ENCODE measurements around the gene IGSF8. TPM values are rescaled to one million over a fixed set of nuclear protein-coding genes. Genes with fewer than 3 reads are reported as not detected.

Gene IGSF8
- total RNA-seq, 1 experiment from 2014 or later, result 35.6 TPM

DNA sequence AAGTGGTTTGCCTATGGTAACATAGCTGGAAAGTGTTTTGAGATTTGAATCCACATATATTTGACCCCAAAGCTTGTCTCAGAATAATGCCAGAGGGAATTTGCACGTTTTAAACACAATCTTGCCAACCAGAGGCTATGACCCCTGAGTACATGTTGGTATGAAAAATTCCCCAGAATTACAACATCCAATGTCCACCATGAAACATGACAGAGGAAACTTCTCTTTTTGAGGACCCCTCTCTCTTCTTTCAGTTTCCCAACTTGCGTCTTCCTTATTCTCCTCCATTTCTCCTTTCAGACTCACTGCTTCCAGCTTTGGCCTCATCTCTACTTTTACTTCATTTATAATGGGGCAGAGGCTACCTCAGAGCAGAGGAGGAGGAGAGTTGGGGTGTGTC lies 22.6 kb downstream of the IGSF8 start (continued):
- no peak for TF ChIP-seq POLR2A (IDR thresholded peaks at IDR 0.05; ENCODE audit: borderline replicate concordance, extremely low read depth, insufficient read depth, insufficient read length)
- TF ChIP-seq ZFX (IDR thresholded peaks at IDR 0.05), result no peak
- TF ChIP-seq JUND (IDR thresholded peaks at IDR 0.05), result no peak

DNA sequence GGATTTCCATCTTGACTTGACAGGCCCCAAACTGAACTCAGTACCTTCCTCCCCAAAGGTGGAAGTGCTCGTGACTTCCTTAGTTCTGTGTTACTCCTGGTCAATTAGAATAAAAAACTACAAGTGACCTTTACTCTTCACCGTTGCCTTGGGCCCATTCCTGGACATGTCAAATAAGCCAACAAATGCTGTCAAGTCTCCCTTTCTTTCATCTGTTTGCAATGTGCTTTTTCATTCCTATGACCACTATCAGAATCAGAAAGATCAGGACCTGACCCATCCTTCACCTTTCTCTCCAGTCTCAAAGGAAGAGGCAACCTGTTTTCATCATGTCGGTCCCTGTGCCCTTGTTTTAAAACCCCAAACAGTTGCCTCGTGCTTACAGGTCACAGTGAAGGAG lies 23.6 kb downstream of the IGSF8 start:
- POLR2A ChIA-PET, result no interaction called here
- no TSS peak for BruUV-seq (replicated peaks)
- H3K4me2 ChIP-seq (ENCODE audit: low read length), result no peak overlapping the region

More for the DNA sequence above, 23.6 kb downstream of the IGSF8 start:
- Histone ChIP-seq H3K9me3 (ENCODE audit: control insufficient read depth in 1 of 2, insufficient read depth in 1 of 2, low read depth in 1 of 2, low read length in 2 of 2) (no peaks in the 10 kb centered on the region), H3K9ac (ENCODE audit: low read length) (no peak overlapping the region), H4K20me1 (ENCODE audit: insufficient read depth) (no peaks in the 10 kb centered on the region), H3K4me1 (ENCODE audit: control insufficient read depth in 1 of 2, insufficient read depth in 2 of 2, low read length in 2 of 2) (peaks cover 0 to 5% of the 10 kb centered on the region in 2 experiments; a peak in 2 of 4 replicates), H3K27me3 (ENCODE audit: insufficient read depth, low read length) (peaks cover 6% of the 10 kb centered on the region), H3K36me3 (ENCODE audit: control insufficient read depth in 1 of 2, insufficient read depth in 2 of 2, low read length in 2 of 2) (no peaks in the 10 kb centered on the region), H3K27ac (ENCODE audit: low read depth, low read length) (no peak overlapping the region), H2AFZ (ENCODE audit: low read depth, low read length, poor library complexity, severe bottlenecking) (no peak overlapping the region), H3K4me3 (replicated peaks in 1 of 2; ENCODE audit: low read depth in 1 of 2, low read length in 2 of 2) (no peak overlapping the region), H3K9me2 (ENCODE audit: insufficient read depth) (no peaks in the 10 kb centered on the region), H3K79me2 (ENCODE audit: insufficient read depth, low read length) (no peaks in the 10 kb centered on the region)
- intact Hi-C loops (cut with micrococcal nuclease), result no loop called here
- CTCF ChIA-PET, result interaction anchor here (1.7 kb wide), 1 partner anchor 11 kb away, joined by 4 read pairs; no protein-coding TSS in a partner anchor
- TF ChIP-seq CBX3 (IDR thresholded peaks at IDR 0.05; ENCODE audit: low read depth) (no peak), FOSL1 (IDR thresholded peaks at IDR 0.05; ENCODE audit: low read depth) (no peak), ELF1 (IDR thresholded peaks at IDR 0.05; ENCODE audit: borderline replicate concordance, low read depth) (no peak), ZFX (IDR thresholded peaks at IDR 0.05) (no peak), TCF7L2 (IDR thresholded peaks at IDR 0.05; ENCODE audit: borderline replicate concordance, extremely low read depth, insufficient read depth, insufficient read length) (no peak), EZH2 (IDR thresholded peaks at IDR 0.05) (no peak), CEBPB (IDR thresholded peaks at IDR 0.05; ENCODE audit: low read depth) (no peak), ZNF274 (IDR thresholded peaks at IDR 0.05; ENCODE audit: low read depth, low read length) (no peak), SP1 (IDR thresholded peaks at IDR 0.05; ENCODE audit: low read depth) (no peak), YY1 (IDR thresholded peaks at IDR 0.05; ENCODE audit: extremely low read depth, insufficient replicate concordance, low read depth, low read length) (no peak), RAD21 (IDR thresholded peaks at IDR 0.05; ENCODE audit: low read depth) (no peak)
- TF ChIP-seq, protein P1, sequence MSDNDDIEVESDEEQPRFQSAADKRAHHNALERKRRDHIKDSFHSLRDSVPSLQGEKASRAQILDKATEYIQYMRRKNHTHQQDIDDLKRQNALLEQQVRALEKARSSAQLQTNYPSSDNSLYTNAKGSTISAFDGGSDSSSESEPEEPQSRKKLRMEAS (IDR thresholded peaks at IDR 0.05), result no peak
- TF ChIP-seq, protein P2, sequence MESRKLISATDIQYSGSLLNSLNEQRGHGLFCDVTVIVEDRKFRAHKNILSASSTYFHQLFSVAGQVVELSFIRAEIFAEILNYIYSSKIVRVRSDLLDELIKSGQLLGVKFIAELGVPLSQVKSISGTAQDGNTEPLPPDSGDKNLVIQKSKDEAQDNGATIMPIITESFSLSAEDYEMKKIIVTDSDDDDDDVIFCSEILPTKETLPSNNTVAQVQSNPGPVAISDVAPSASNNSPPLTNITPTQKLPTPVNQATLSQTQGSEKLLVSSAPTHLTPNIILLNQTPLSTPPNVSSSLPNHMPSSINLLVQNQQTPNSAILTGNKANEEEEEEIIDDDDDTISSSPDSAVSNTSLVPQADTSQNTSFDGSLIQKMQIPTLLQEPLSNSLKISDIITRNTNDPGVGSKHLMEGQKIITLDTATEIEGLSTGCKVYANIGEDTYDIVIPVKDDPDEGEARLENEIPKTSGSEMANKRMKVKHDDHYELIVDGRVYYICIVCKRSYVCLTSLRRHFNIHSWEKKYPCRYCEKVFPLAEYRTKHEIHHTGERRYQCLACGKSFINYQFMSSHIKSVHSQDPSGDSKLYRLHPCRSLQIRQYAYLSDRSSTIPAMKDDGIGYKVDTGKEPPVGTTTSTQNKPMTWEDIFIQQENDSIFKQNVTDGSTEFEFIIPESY (IDR thresholded peaks at IDR 0.05; ENCODE audit: extremely low read depth, insufficient replicate concordance, low read length), result no peak
- TF ChIP-seq, protein P3, sequence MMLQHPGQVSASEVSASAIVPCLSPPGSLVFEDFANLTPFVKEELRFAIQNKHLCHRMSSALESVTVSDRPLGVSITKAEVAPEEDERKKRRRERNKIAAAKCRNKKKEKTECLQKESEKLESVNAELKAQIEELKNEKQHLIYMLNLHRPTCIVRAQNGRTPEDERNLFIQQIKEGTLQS (IDR thresholded peaks at IDR 0.05), result no peak
- RAD21 ChIA-PET (ENCODE audit: low non-redundant PET in 1 of 2, low total read pairs in 2 of 2, uncharacterized antibody in 2 of 2, unreplicated experiment in 2 of 2), result no interaction called here
- no peak for DNase-seq (ENCODE audit: low read depth, low spot score)
- ATAC-seq, result no peak
